K562 treated with DMSO at 1 percent for 24 hours (cell line): Measurements from ENCODE around the gene GPD2. TPM values are rescaled to one million over a fixed set of nuclear protein-coding genes. Genes with fewer than 3 reads are reported as not detected.

Source experiments
- total RNA-seq: library from RNA; unstranded; fragments of 300-600 nt; gene quantifications from 2 replicates; pipeline ENCODE4 v1.2.3, GENCODE V29; 2022; ENCODE audit warnings: low read depth; ENCODE audit not compliant: insufficient read depth

GPD2 gene
- 20.6 and 28.6 TPM in 2 replicates for total RNA-seq

DNA sequence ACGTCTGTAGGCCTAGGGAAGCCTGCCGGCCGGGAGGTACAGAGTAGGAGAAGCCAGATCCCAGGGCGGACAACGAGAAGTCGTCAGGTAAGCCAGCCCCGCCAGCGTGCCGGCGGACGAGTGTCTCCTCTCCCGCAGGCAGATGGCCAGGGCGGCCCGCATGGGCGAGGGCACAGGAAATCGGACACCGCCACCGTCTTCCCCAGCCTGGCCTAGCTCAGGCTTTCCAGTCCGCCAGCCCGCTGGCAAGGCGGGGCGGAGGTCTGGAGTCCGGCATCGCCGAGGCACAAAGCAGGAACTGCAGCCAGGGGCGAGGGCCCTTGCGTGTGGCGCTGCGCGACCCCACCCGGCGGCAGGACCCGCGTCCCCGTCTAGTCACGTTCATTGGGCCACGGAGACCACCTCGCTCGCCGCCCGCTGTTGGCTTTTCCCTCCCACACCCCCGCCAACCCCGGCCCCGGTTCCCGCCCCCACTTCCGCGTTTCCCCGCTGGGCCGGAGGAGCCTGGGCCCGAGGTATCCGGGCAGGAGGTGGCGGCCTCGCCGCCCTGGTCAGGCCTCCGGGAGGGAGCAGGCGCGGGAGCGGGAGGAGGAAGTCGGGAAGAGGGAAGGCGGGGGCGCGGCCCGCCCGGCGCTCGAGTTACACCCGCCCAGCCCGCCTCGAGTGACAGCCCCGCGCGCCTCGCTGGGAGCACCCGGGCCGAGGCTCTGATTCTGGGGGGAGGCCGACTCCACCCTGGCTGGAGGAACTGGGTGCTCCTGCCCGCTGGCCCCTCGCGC lies at the start of gene GPD2:
Gene GPD2, plus strand, starts transcription at position 662 of the 779 bp plus-strand sequence. CDS start 39,727 bp downstream, outside the sequence.

Other genes starting within 250 kb of the GPD2 start
- 2.8 and 4.6 TPM in 2 replicates for gene NR4A2, start 103.7 kb upstream of the GPD2 start, total RNA-seq